Endothelial cell of umbilical vein (primary cell): Measurements from ENCODE around the gene RIPK3. TPM values are rescaled to one million over a fixed set of nuclear protein-coding genes. Genes with fewer than 3 reads are reported as not detected.

Experiments
- BruUV-seq: library from RNA; stranded (reverse); fragments of 400-500 nt; replicated peaks from 2 replicates; lab custom pipeline; 2021; lab: Mats Ljungman, UMichigan
- CTCF ChIA-PET: fragments of 300-600, 350-600 bp; sonication (Branson Sonifier 250); formaldehyde crosslinking; loops from one replicate; lab custom pipeline; 2021; ENCODE audit warnings: antibody characterized with exemption, inconsistent platforms; lab: Charles Lee
- POLR2A ChIA-PET: fragments of 300-600, 350-600 bp; sonication (Branson Sonifier 250); formaldehyde crosslinking; loops from one replicate; lab custom pipeline; 2021; ENCODE audit warnings: antibody characterized with exemption, inconsistent platforms; lab: Charles Lee
- DNase-seq: peaks from one replicate; pipeline ENCODE4 v3.0.0-alpha.2; 2011; ENCODE audit warnings: low read depth, low spot score
- FAIRE-seq: peaks from 2 replicates; lab custom pipeline; 2011; peaks lifted over from hg19 to GRCh38; lab: Jason Lieb, UNC
- H2AFZ ChIP-seq: 2 replicates; pipeline ENCODE4 v1.6.0; 2012; ENCODE audit warnings: low read depth, low read length, control low read depth, inconsistent platforms
- H3K27ac ChIP-seq: 2 replicates; pipeline ENCODE4 v1.5.1; 2011; ENCODE audit warnings: low read depth, mild to moderate bottlenecking, control low read depth, low read length, moderate library complexity; ENCODE audit not compliant: insufficient read depth
- H3K27me3 ChIP-seq, 2 experiments: 2 replicates each; pipeline versions ENCODE4 v1.6.0 to v1.6.1; 2011; ENCODE audit warnings: low read length in 2 of 2, mixed read lengths in 1 of 2; ENCODE audit not compliant: control insufficient read depth in 2 of 2, insufficient read depth in 2 of 2
- H3K36me3 ChIP-seq, 2 experiments: 2 replicates in 1 of 2; 3 replicates in 1 of 2; pipeline ENCODE4 v1.5.1; 2011; ENCODE audit warnings: low read length in 2 of 2, mild to moderate bottlenecking in 1 of 2, moderate library complexity in 1 of 2; ENCODE audit not compliant: control insufficient read depth in 2 of 2, insufficient read depth in 2 of 2; ENCODE audit errors: extremely low read depth in 1 of 2
- H3K4me1 ChIP-seq: 3 replicates; pipeline ENCODE4 v1.5.1; 2011; ENCODE audit warnings: mild to moderate bottlenecking, low read length; ENCODE audit not compliant: control insufficient read depth, insufficient read depth; ENCODE audit errors: extremely low read depth
- H3K4me2 ChIP-seq: 2 replicates; pipeline ENCODE4 v1.6.1; 2011; ENCODE audit warnings: low read length, control low read depth, mixed read lengths; ENCODE audit not compliant: insufficient read depth
- H3K4me3 ChIP-seq, 3 experiments: fragments of 200-600 bp in 1 of 3; sonication (generic), shearing (Covaris generic) in 1 of 3; replicated peaks in 1 of 3; 2 replicates each; pipeline ENCODE4 v1.5.1; 2011 to 2016; ENCODE audit warnings: control low read depth in 3 of 3, low read length in 3 of 3, mild to moderate bottlenecking in 2 of 3, inconsistent platforms in 1 of 3, low read depth in 1 of 3, moderate library complexity in 1 of 3; ENCODE audit not compliant: insufficient read depth in 1 of 3
- H3K79me2 ChIP-seq: 2 replicates; pipeline ENCODE4 v1.6.0; 2012; ENCODE audit warnings: low read length, inconsistent platforms; ENCODE audit not compliant: control insufficient read depth, insufficient read depth
- H3K9ac ChIP-seq: replicated peaks from 2 replicates; pipeline ENCODE3; 2011; ENCODE audit warnings: low read length, control low read depth; ENCODE audit not compliant: insufficient read depth; ENCODE audit errors: extremely low read depth
- H3K9me1 ChIP-seq: replicated peaks from 3 replicates; pipeline ENCODE4 v1.6.0; 2011; ENCODE audit warnings: mild to moderate bottlenecking, low read length; ENCODE audit not compliant: control insufficient read depth, insufficient read depth; ENCODE audit errors: extremely low read depth
- H3K9me3 ChIP-seq: replicated peaks from 2 replicates; pipeline ENCODE4 v1.5.1; 2012; ENCODE audit warnings: low read length, inconsistent platforms; ENCODE audit not compliant: control insufficient read depth, insufficient read depth
- H4K20me1 ChIP-seq: replicated peaks from 2 replicates; pipeline ENCODE3; 2011; ENCODE audit warnings: mild to moderate bottlenecking, low read length; ENCODE audit not compliant: control insufficient read depth, insufficient read depth; ENCODE audit errors: extremely low read depth
- CTCF ChIP-seq, 2 donors: IDR thresholded peaks; 1 replicate in 1 of 2; 2 replicates in 1 of 2; pipeline ENCODE4 v1.5.1; 2011; ENCODE audit warnings: low read length in 2 of 2, mild to moderate bottlenecking in 2 of 2, moderate library complexity in 2 of 2, control low read depth in 1 of 2, inconsistent platforms in 1 of 2, low read depth in 1 of 2; ENCODE audit not compliant: insufficient read depth in 1 of 2; ENCODE audit errors: extremely low read depth in 1 of 2
- GATA2 ChIP-seq: IDR thresholded peaks from 2 replicates; pipeline ENCODE4 v1.7.0; 2011; ENCODE audit warnings: low read depth, mild to moderate bottlenecking, moderate library complexity, mixed read lengths, low read length; ENCODE audit not compliant: insufficient read length, insufficient read depth
- POLR2A ChIP-seq: IDR thresholded peaks from 2 replicates; pipeline ENCODE4 v1.6.1; 2012; ENCODE audit warnings: low read depth, mild to moderate bottlenecking, control low read depth, low read length
- POLR2AphosphoS5 ChIP-seq: IDR thresholded peaks from 2 replicates; pipeline ENCODE4 v1.6.1; 2012; ENCODE audit warnings: low read depth, mild to moderate bottlenecking, control low read depth, low read length, moderate library complexity; ENCODE audit not compliant: insufficient read depth
- dilution Hi-C: fragments of 300-500 bp; cut with MboI; formaldehyde crosslinking; loops from one replicate; pipeline ENCODE4 v1.15.0; 2019; ENCODE audit warnings: low sequenced_read_pairs; ENCODE audit not compliant: extremely low pct_ligation_motif_present
- intact Hi-C: fragments of 100-400 bp; cut with micrococcal nuclease; formaldehyde crosslinking; loops from one replicate; pipeline ENCODE4 v1.10.0; 2022
- polyA plus RNA-seq, 4 experiments: library from polyadenylated mRNA; depleted of rRNA in 3 of 4; stranded (reverse) in 3 of 4; unstranded in 1 of 4; fragments of >200 nt; gene quantifications; 2 replicates each; pipeline versions ENCODE4 v1.2.1 to v1.2.3, GENCODE V29; 2011 to 2012; ENCODE audit warnings: missing spikeins in 1 of 4
- total RNA-seq: library from RNA; stranded (reverse); gene quantifications from 2 replicates; pipeline ENCODE4 v1.2.3, GENCODE V29; 2021

The RIPK3 gene
- total and polyA plus RNA-seq, 2 donors (not counting 3 experiments of a cell fraction or from before 2014, with no cell fraction given), result 3.1 to 5.1 TPM

- dilution Hi-C loops, result no loop called here
- H3K9ac ChIP-seq, result no peak overlapping the region
- CTCF ChIA-PET, result interaction anchor here (0.9 to 2.8 kb wide), 8 partner anchors 10 to 56 kb away, joined by 3 to 11 read pairs (median 5); partner anchors contain the start of gene NYNRIN
- no peak overlapping the region for H3K27ac ChIP-seq
- H3K9me1 ChIP-seq, result no peaks in the 10 kb centered on the region
- H3K4me1 ChIP-seq, result peaks cover 23% of the 10 kb centered on the region
- no peaks in the 10 kb centered on the region for H4K20me1 ChIP-seq
- TF ChIP-seq POLR2A (no peak), CTCF (IDR thresholded peaks at IDR 0.05; ENCODE audit: extremely low read depth in 1 of 2, insufficient read depth in 1 of 2, low read depth in 1 of 2, low read length in 2 of 2) (no peak), GATA2 (no peak), POLR2AphosphoS5 (no peak)
- no peaks in the 10 kb centered on the region for H3K79me2 ChIP-seq
- peak; percentile 89 for FAIRE-seq
- peaks cover 0 to 11% of the 10 kb centered on the region in 2 experiments for H3K27me3 ChIP-seq
- H3K36me3 ChIP-seq, result no peaks in the 10 kb centered on the region
- no peaks in the 10 kb centered on the region for H3K9me3 ChIP-seq
- intact Hi-C loops, result loop anchor here (2.0 kb wide), 1 partner anchor 55 kb away; the partner anchor contains the start of gene ADCY4
- no TSS peak for BruUV-seq
- peak; percentile 67 for DNase-seq
- no peak overlapping the region for H3K4me2 ChIP-seq
- POLR2A ChIA-PET, result interaction anchor here (0.6 kb wide), 1 partner anchor 1760 kb away, joined by 3 read pairs; no protein-coding TSS in a partner anchor
- H3K4me3 ChIP-seq, result no peak overlapping the region
- H2AFZ ChIP-seq, result peak overlapping the region; percentile 16
Observed at GRCh38 chr14:24389226-24389848, 49.5 kb upstream of the RIPK3 start.
